ENCODE measurements around the gene MYO1H. TPM values are rescaled to one million over a fixed set of nuclear protein-coding genes. Genes with fewer than 3 reads are reported as not detected.

MYO1H gene
- total RNA-seq, 1 donor = not detected

GRCh38 chr12:109334887-109335286 is 12.8 kb upstream of the MYO1H start:
- no peak overlapping the region for H3K4me2 ChIP-seq (ENCODE audit: insufficient read depth, low read length)
- H2AFZ ChIP-seq (ENCODE audit: low read length) = no peak overlapping the region
- H3K4me3 ChIP-seq (ENCODE audit: insufficient read depth, low read length) = no peak overlapping the region
- no peaks in the 10 kb centered on the region for H3K36me3 ChIP-seq (ENCODE audit: insufficient read depth, low read length)
- no peak for DNase-seq (ENCODE audit: insufficient read length, low spot score, missing footprints)
- no peaks in the 10 kb centered on the region for H3K4me1 ChIP-seq (ENCODE audit: insufficient read depth, low read length)
- H3K79me2 ChIP-seq (ENCODE audit: insufficient read depth, low read length) = no peaks in the 10 kb centered on the region
- no peaks in the 10 kb centered on the region for H4K20me1 ChIP-seq (ENCODE audit: insufficient read depth, low read length)
- TF ChIP-seq CTCF (IDR thresholded peaks at IDR 0.05; ENCODE audit: extremely low read depth, low read depth, low read length) = no peak
- no peak overlapping the region for H3K27ac ChIP-seq (ENCODE audit: low read depth, low read length)
- H3K27me3 ChIP-seq (ENCODE audit: insufficient read depth, low read length) = peaks cover 2% of the 10 kb centered on the region
- H3K9me3 ChIP-seq (ENCODE audit: low read depth, low read length) = no peaks in the 10 kb centered on the region

- no peak overlapping the region for H3K4me2 ChIP-seq (ENCODE audit: insufficient read depth, low read length)
- H4K20me1 ChIP-seq (ENCODE audit: insufficient read depth, low read length) = no peaks in the 10 kb centered on the region
- no peaks in the 10 kb centered on the region for H3K9me3 ChIP-seq (ENCODE audit: low read depth, low read length)
- H3K4me3 ChIP-seq (ENCODE audit: insufficient read depth, low read length) = no peak overlapping the region
- no peaks in the 10 kb centered on the region for H3K79me2 ChIP-seq (ENCODE audit: insufficient read depth, low read length)
- no peaks in the 10 kb centered on the region for H3K36me3 ChIP-seq (ENCODE audit: insufficient read depth, low read length)
- no peaks in the 10 kb centered on the region for H3K4me1 ChIP-seq (ENCODE audit: insufficient read depth, low read length)
- no peak for DNase-seq (ENCODE audit: insufficient read length, low spot score, missing footprints)
- no peak overlapping the region for H3K27ac ChIP-seq (ENCODE audit: low read depth, low read length)
- TF ChIP-seq CTCF (IDR thresholded peaks at IDR 0.05; ENCODE audit: extremely low read depth, low read depth, low read length) = no peak
- H2AFZ ChIP-seq (ENCODE audit: low read length) = no peak overlapping the region
- peaks cover 2% of the 10 kb centered on the region for H3K27me3 ChIP-seq (ENCODE audit: insufficient read depth, low read length)
These were observed 11.1 kb upstream of the MYO1H start for GRCh38 chr12:109336593-109336992.

- H3K4me2 ChIP-seq (ENCODE audit: insufficient read depth, low read length) = no peak overlapping the region
- H2AFZ ChIP-seq (ENCODE audit: low read length) = no peak overlapping the region
- no peak for DNase-seq (ENCODE audit: insufficient read length, low spot score, missing footprints)
- no peaks in the 10 kb centered on the region for H3K36me3 ChIP-seq (ENCODE audit: insufficient read depth, low read length)
- no peak overlapping the region for H3K27ac ChIP-seq (ENCODE audit: low read depth, low read length)
- H3K9me3 ChIP-seq (ENCODE audit: low read depth, low read length) = no peaks in the 10 kb centered on the region
- H3K4me3 ChIP-seq (ENCODE audit: insufficient read depth, low read length) = no peak overlapping the region
- H3K27me3 ChIP-seq (ENCODE audit: insufficient read depth, low read length) = peaks cover 7% of the 10 kb centered on the region
- no peak for TF ChIP-seq CTCF (IDR thresholded peaks at IDR 0.05; ENCODE audit: extremely low read depth, low read depth, low read length)
- no peaks in the 10 kb centered on the region for H3K4me1 ChIP-seq (ENCODE audit: insufficient read depth, low read length)
- H3K79me2 ChIP-seq (ENCODE audit: insufficient read depth, low read length) = no peaks in the 10 kb centered on the region
- H4K20me1 ChIP-seq (ENCODE audit: insufficient read depth, low read length) = no peaks in the 10 kb centered on the region
These were observed 4.0 kb upstream of the MYO1H start for GRCh38 chr12:109343677-109344076.

- no peaks in the 10 kb centered on the region for H3K4me1 ChIP-seq (ENCODE audit: insufficient read depth, low read length)
- TF ChIP-seq CTCF (IDR thresholded peaks at IDR 0.05; ENCODE audit: extremely low read depth, low read depth, low read length) = no peak
- peaks cover 5% of the 10 kb centered on the region for H3K27me3 ChIP-seq (ENCODE audit: insufficient read depth, low read length)
- H3K9me3 ChIP-seq (ENCODE audit: low read depth, low read length) = no peaks in the 10 kb centered on the region
- H3K27ac ChIP-seq (ENCODE audit: low read depth, low read length) = no peak overlapping the region
- H4K20me1 ChIP-seq (ENCODE audit: insufficient read depth, low read length) = no peaks in the 10 kb centered on the region
- H2AFZ ChIP-seq (ENCODE audit: low read length) = no peak overlapping the region
- DNase-seq (ENCODE audit: insufficient read length, low spot score, missing footprints) = no peak
- H3K79me2 ChIP-seq (ENCODE audit: insufficient read depth, low read length) = no peaks in the 10 kb centered on the region
- H3K4me3 ChIP-seq (ENCODE audit: insufficient read depth, low read length) = no peak overlapping the region
- no peaks in the 10 kb centered on the region for H3K36me3 ChIP-seq (ENCODE audit: insufficient read depth, low read length)
- no peak overlapping the region for H3K4me2 ChIP-seq (ENCODE audit: insufficient read depth, low read length)
These were observed 2.3 kb upstream of the MYO1H start for GRCh38 chr12:109345428-109345827.
